ENCODE measurements around the gene LACC1.

Gene LACC1

GRCh38 chr13:43879755-43880181 is at the start of gene LACC1:
Gene LACC1 (plus strand): TSS chr13:43879904. CDS start chr13:43880986, 1,082 bp downstream.
- no peak for DNase-seq (ENCODE audit: low spot score)

- no peak for DNase-seq (ENCODE audit: low spot score)
These were observed 49.2 kb upstream of the LACC1 start for GRCh38 chr13:43830497-43830881.

GRCh38 chr13:43831088-43831487 is 48.6 kb upstream of the LACC1 start:
- no peak for DNase-seq (ENCODE audit: low spot score)

- DNase-seq (ENCODE audit: low spot score) = no peak
These were observed 44.0 kb upstream of the LACC1 start for GRCh38 chr13:43835701-43836100.

- no peak for DNase-seq (ENCODE audit: low spot score)
These were observed 40.8 kb upstream of the LACC1 start for GRCh38 chr13:43838909-43839308.

GRCh38 chr13:43846496-43847158 is 33.1 kb upstream of the LACC1 start:
- no peak for DNase-seq (ENCODE audit: low spot score)

GRCh38 chr13:43848001-43848649 is 31.6 kb upstream of the LACC1 start:
- no peak for DNase-seq (ENCODE audit: low spot score)

- no peak for DNase-seq (ENCODE audit: low spot score)
These were observed 28.8 kb upstream of the LACC1 start for GRCh38 chr13:43850873-43851272.

GRCh38 chr13:43852923-43853404 is 26.7 kb upstream of the LACC1 start:
- DNase-seq (ENCODE audit: low spot score) = no peak

GRCh38 chr13:43861863-43862262 is 17.8 kb upstream of the LACC1 start:
- no peak for DNase-seq (ENCODE audit: low spot score)

GRCh38 chr13:43864921-43865320 is 14.8 kb upstream of the LACC1 start:
- no peak for DNase-seq (ENCODE audit: low spot score)

- DNase-seq (ENCODE audit: low spot score) = peak; percentile 35
These were observed 13.8 kb upstream of the LACC1 start for GRCh38 chr13:43865892-43866291.

- no peak for DNase-seq (ENCODE audit: low spot score)
These were observed 7.5 kb upstream of the LACC1 start for GRCh38 chr13:43872181-43872580.

- peak; percentile 75 for DNase-seq (ENCODE audit: low spot score)
These were observed 5.1 kb upstream of the LACC1 start for GRCh38 chr13:43874504-43875092.

- DNase-seq (ENCODE audit: low spot score) = no peak
These were observed 3.3 kb upstream of the LACC1 start for GRCh38 chr13:43876366-43876765.

GRCh38 chr13:43877326-43877725 is 2.4 kb upstream of the LACC1 start:
- DNase-seq (ENCODE audit: low spot score) = no peak

GRCh38 chr13:43877766-43878165 is 1.9 kb upstream of the LACC1 start:
- peak; percentile 29 for DNase-seq (ENCODE audit: low spot score)

- peak; percentile 77 for DNase-seq (ENCODE audit: low spot score)
These were observed 581 bp upstream of the LACC1 start, which contains the start of gene CCDC122 for GRCh38 chr13:43878892-43879754. Gene CCDC122 (minus strand): TSS chr13:43879740. CDS start chr13:43869376, 10,364 bp downstream.

GRCh38 chr13:43880214-43880855 is 631 bp downstream of the LACC1 start:
- peak; percentile 59 for DNase-seq (ENCODE audit: low spot score)

GRCh38 chr13:43880926-43881325 is 1.2 kb downstream of the LACC1 start:
- DNase-seq (ENCODE audit: low spot score) = peak; percentile 78

GRCh38 chr13:43881580-43881979 is 1.9 kb downstream of the LACC1 start:
- DNase-seq (ENCODE audit: low spot score) = no peak

- no peak for DNase-seq (ENCODE audit: low spot score)
These were observed 3.9 kb downstream of the LACC1 start for GRCh38 chr13:43883631-43884030.
